ENCODE measurements around the gene GLIS1. TPM values are rescaled to one million over a fixed set of nuclear protein-coding genes. Genes with fewer than 3 reads are reported as not detected.

The GLIS1 gene
- total RNA-seq, 1 experiment from 2014 or later: 0.42 TPM

GRCh38 chr1:53678046-53678445 lies 60.9 kb downstream of the GLIS1 start:
- H3K27me3 ChIP-seq (ENCODE audit: control insufficient read depth, insufficient read depth, low read length): peaks cover 4% of the 10 kb centered on the region; the same call in 1 of the 2 replicates
- no peaks in the 10 kb centered on the region for H3K36me3 ChIP-seq (replicated peaks; ENCODE audit: control insufficient read depth, insufficient read depth, low read length)
- H3K4me3 ChIP-seq (ENCODE audit: insufficient read depth, low read depth, low read length): no peak overlapping the region
- no peak for DNase-seq

DNA sequence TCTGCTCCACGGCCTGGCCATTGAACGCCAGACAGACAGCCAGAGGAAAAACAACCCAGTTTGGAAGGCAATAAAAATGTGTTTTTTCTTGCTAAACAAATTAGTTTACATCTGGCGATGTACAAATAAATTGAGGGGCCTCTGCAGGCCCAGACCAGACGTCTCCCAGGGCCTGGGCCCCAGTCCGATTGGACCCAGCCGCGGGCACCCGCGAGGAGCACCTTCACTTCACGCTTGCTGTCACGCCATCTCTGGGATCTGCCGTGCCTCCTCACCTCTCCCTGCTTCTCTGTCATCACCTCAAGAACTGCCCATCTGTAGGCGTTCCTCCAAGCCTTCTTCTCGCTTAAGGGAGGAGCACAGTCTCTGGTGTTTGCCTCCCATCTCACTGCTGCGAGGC lies 61.5 kb downstream of the GLIS1 start:
- H3K36me3 ChIP-seq (replicated peaks; ENCODE audit: control insufficient read depth, insufficient read depth, low read length): no peaks in the 10 kb centered on the region
- DNase-seq: no peak
- H3K27me3 ChIP-seq (ENCODE audit: control insufficient read depth, insufficient read depth, low read length): no peaks in the 10 kb centered on the region; the same call in 1 of the 2 replicates
- H3K4me3 ChIP-seq (ENCODE audit: insufficient read depth, low read depth, low read length): no peak overlapping the region

GRCh38 chr1:53672785-53673184 lies 66.2 kb downstream of the GLIS1 start:
- Histone ChIP-seq H3K4me3 (ENCODE audit: insufficient read depth, low read depth, low read length) (no peak overlapping the region), H3K27me3 (ENCODE audit: control insufficient read depth, insufficient read depth, low read length) (no peaks in the 10 kb centered on the region; the same call in 1 of the 2 replicates), H3K36me3 (replicated peaks; ENCODE audit: control insufficient read depth, insufficient read depth, low read length) (no peaks in the 10 kb centered on the region)
- DNase-seq: no peak

GRCh38 chr1:53672243-53672642 lies 66.7 kb downstream of the GLIS1 start:
- H3K27me3 ChIP-seq (ENCODE audit: control insufficient read depth, insufficient read depth, low read length): no peaks in the 10 kb centered on the region; the same call in 1 of the 2 replicates
- no peak for DNase-seq
- no peaks in the 10 kb centered on the region for H3K36me3 ChIP-seq (replicated peaks; ENCODE audit: control insufficient read depth, insufficient read depth, low read length)
- no peak overlapping the region for H3K4me3 ChIP-seq (ENCODE audit: insufficient read depth, low read depth, low read length)

DNA sequence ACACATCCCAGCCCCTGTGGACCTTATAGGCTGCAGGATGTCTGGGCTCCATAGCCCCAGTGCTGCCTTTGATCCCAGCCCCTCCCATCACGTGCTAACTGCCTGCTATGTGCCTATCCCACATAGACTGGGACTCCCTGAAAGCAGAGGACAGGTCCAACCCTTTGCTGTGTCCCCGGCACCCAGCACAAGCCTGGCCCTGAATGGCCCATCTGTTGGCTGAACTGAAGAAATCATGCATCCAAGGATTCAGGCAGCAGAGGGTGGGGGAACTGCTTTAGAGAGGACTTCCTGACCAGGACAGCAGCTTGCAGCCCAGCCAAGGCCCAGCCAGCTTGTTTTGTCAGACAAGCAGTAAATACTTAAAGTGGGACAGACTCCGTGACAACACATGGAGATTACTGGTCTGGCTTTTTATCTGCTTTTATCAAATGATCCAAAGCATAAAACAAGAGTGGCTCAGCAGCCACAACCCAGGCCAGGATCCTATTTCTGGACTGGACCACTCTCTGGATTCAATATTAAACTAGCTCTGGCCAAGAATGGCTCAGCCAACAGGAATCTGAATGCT lies 69.3 kb downstream of the GLIS1 start:
- DNase-seq: no peak
- no peaks in the 10 kb centered on the region for H3K36me3 ChIP-seq (replicated peaks; ENCODE audit: control insufficient read depth, insufficient read depth, low read length)
- no peaks in the 10 kb centered on the region; the same call in 1 of the 2 replicates for H3K27me3 ChIP-seq (ENCODE audit: control insufficient read depth, insufficient read depth, low read length)
- H3K4me3 ChIP-seq (ENCODE audit: insufficient read depth, low read depth, low read length): no peak overlapping the region

DNA sequence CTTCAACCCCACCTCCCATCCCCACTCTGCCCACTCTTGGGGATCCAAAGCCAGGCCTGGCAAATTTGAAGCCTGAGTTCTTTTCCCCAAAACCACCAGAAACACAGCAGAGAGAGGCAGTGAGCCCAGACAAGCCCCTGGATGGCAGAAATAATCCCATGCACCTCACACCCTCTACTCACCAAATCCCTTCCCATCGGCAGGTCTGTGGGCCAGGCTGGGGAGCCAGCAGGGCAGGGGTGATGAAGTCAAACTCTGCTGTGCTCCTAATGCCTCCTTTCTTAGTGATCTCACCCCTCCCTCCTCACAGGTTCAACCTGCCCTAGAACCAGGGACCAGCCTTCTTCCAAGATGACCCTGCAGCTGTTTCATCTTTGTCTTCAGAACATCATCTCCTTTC lies 72.4 kb downstream of the GLIS1 start:
- Histone ChIP-seq H3K36me3 (replicated peaks; ENCODE audit: control insufficient read depth, insufficient read depth, low read length) (no peaks in the 10 kb centered on the region), H3K4me3 (ENCODE audit: insufficient read depth, low read depth, low read length) (no peak overlapping the region), H3K27me3 (ENCODE audit: control insufficient read depth, insufficient read depth, low read length) (no peaks in the 10 kb centered on the region; the same call in 1 of the 2 replicates)
- no peak for DNase-seq

DNA sequence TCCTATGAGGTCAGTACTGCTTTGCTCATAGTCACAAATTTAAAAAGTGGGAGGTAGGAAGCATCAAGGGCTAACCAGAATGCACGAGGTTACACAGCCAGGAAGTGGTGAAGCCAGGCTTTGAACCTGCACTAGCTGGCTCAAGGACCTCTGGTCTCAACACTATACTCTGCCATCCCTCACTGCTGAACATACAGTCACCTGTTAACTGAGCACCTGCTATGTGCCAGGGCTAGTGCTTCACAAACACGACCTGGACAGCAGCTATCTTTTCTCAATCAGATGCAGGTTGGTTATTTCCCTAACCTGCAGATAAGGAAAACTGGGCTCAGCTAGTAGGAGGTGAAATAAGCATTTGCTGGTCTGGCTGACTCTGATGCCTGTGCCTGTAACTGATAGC lies 73.0 kb downstream of the GLIS1 start:
- no peaks in the 10 kb centered on the region; the same call in 1 of the 2 replicates for H3K27me3 ChIP-seq (ENCODE audit: control insufficient read depth, insufficient read depth, low read length)
- no peak overlapping the region for H3K4me3 ChIP-seq (ENCODE audit: insufficient read depth, low read depth, low read length)
- no peak for DNase-seq
- H3K36me3 ChIP-seq (replicated peaks; ENCODE audit: control insufficient read depth, insufficient read depth, low read length): no peaks in the 10 kb centered on the region

DNA sequence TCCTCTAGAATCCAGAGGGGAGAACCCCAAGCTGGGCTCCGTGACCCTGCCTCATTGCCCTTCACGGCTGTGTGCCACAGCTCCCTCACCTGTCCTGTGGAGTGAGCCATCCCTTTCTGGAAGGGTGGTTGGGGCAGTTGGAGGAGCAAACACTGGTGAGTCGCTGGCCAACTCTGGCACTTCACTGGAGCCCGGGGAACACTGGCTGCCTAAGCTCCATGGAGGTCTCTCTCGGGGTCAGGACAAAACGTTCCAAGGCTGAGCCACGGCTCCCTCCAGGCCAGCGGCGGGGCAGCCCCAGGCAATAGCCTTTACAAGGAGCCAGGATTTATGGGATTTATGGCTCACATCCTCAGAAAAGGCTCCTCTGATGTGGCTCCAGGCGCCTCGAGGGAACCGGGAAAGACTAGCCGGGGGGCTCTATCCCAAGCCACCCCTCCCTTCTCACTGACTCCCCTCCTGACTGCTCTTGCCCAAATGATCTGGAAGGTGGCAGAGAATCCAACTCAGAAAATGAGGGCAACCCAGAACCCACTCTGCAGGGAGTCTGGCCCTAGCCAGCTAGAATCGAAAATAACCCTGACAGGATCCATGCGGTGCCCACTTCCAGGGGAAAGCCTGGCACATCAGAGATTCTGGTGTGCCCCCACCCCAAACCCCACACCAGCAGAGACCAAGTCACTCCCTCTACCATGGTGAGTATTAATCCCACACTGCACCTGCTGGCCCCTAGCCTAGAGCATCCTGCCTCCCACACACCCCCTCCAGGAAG lies 75.2 kb downstream of the GLIS1 start:
- DNase-seq: no peak
- Histone ChIP-seq H3K27me3 (ENCODE audit: control insufficient read depth, insufficient read depth, low read length) (no peaks in the 10 kb centered on the region; the same call in 1 of the 2 replicates), H3K36me3 (replicated peaks; ENCODE audit: control insufficient read depth, insufficient read depth, low read length) (no peaks in the 10 kb centered on the region), H3K4me3 (ENCODE audit: insufficient read depth, low read depth, low read length) (no peak overlapping the region)

DNA sequence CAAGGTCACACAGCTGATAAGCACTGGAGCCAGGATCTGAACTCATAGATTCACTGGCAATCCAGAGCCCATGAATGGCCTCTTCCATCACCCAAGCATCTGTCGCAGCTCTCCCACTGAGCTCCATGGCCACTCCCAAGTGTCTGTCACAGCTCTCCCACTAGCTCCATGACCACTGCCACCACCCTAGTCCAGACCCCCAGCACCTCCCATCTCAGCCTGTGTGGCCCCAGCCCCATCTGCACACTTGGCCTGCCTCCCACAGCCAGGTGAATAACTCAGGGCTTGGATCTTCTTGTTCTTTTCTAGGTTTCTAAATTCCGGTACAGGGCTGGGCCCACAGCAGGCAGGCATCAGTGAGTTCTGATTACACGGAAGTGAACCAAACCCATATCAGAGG lies 76.0 kb downstream of the GLIS1 start:
- H3K4me3 ChIP-seq (ENCODE audit: insufficient read depth, low read depth, low read length): no peak overlapping the region
- no peak for DNase-seq

GRCh38 chr1:53662169-53662568 lies 76.8 kb downstream of the GLIS1 start:
- Histone ChIP-seq H3K36me3 (replicated peaks; ENCODE audit: control insufficient read depth, insufficient read depth, low read length) (no peaks in the 10 kb centered on the region), H3K4me3 (ENCODE audit: insufficient read depth, low read depth, low read length) (no peak overlapping the region), H3K27me3 (ENCODE audit: control insufficient read depth, insufficient read depth, low read length) (no peaks in the 10 kb centered on the region; the same call in 1 of the 2 replicates)
- no peak for DNase-seq

More for the DNA sequence above, 76.0 kb downstream of the GLIS1 start:
- Histone ChIP-seq H3K27me3 (ENCODE audit: control insufficient read depth, insufficient read depth, low read length) (no peaks in the 10 kb centered on the region; the same call in 1 of the 2 replicates), H3K36me3 (replicated peaks; ENCODE audit: control insufficient read depth, insufficient read depth, low read length) (no peaks in the 10 kb centered on the region)

DNA sequence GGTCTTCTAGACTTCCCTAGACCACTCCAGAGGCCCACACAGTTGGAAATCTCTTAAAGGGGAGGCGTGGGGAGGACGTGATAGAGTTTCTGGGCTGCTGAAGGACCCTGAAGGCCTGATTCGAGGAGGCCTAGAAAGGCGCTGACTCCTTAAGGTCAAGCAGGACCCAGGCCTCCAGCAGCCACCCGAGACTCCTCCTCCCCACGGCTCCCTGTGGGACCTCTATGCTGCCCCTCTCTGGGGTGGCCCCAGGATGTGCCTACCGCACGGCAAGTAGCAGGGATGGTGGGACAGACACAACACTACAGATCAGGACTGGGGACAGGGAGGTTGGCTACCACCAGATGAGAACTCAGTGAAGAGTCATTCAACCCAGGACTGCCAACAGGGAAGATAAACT lies 77.5 kb downstream of the GLIS1 start:
- Histone ChIP-seq H3K36me3 (replicated peaks; ENCODE audit: control insufficient read depth, insufficient read depth, low read length) (no peaks in the 10 kb centered on the region), H3K4me3 (ENCODE audit: insufficient read depth, low read depth, low read length) (no peak overlapping the region)
- no peak for DNase-seq

GRCh38 chr1:53660666-53661065 lies 78.3 kb downstream of the GLIS1 start:
- Histone ChIP-seq H3K27me3 (ENCODE audit: control insufficient read depth, insufficient read depth, low read length) (no peaks in the 10 kb centered on the region), H3K4me3 (ENCODE audit: insufficient read depth, low read depth, low read length) (no peak overlapping the region), H3K36me3 (replicated peaks; ENCODE audit: control insufficient read depth, insufficient read depth, low read length) (no peaks in the 10 kb centered on the region)
- no peak for DNase-seq

More for the DNA sequence above, 77.5 kb downstream of the GLIS1 start:
- no peaks in the 10 kb centered on the region for H3K27me3 ChIP-seq (ENCODE audit: control insufficient read depth, insufficient read depth, low read length)

GRCh38 chr1:53659436-53659835 lies 79.5 kb downstream of the GLIS1 start:
- H3K36me3 ChIP-seq (replicated peaks; ENCODE audit: control insufficient read depth, insufficient read depth, low read length): no peaks in the 10 kb centered on the region

GRCh38 chr1:53658489-53659230 lies 80.3 kb downstream of the GLIS1 start:
- no peak for DNase-seq
- Histone ChIP-seq H3K27me3 (ENCODE audit: control insufficient read depth, insufficient read depth, low read length) (no peaks in the 10 kb centered on the region), H3K36me3 (replicated peaks; ENCODE audit: control insufficient read depth, insufficient read depth, low read length) (no peaks in the 10 kb centered on the region), H3K4me3 (ENCODE audit: insufficient read depth, low read depth, low read length) (no peak overlapping the region)

More at GRCh38 chr1:53659436-53659835, 79.5 kb downstream of the GLIS1 start:
- Histone ChIP-seq H3K27me3 (ENCODE audit: control insufficient read depth, insufficient read depth, low read length) (no peaks in the 10 kb centered on the region), H3K4me3 (ENCODE audit: insufficient read depth, low read depth, low read length) (no peak overlapping the region)
- no peak for DNase-seq

All from H7 (cell line).